ENCODE results near the gene KLK1. TPM values are rescaled to one million over a fixed set of nuclear protein-coding genes. Genes with fewer than 3 reads are reported as not detected.
"Not testable (repeated sequence)": the region's sequence is repeated elsewhere in the genome, so short reads cannot be mapped to it uniquely, and the experiment has no call there.

The KLK1 gene
- total RNA-seq, 4 donors from 2014 or later, result 1.0 to 1.4 (median 1.3) TPM; not detected in 1

DNA sequence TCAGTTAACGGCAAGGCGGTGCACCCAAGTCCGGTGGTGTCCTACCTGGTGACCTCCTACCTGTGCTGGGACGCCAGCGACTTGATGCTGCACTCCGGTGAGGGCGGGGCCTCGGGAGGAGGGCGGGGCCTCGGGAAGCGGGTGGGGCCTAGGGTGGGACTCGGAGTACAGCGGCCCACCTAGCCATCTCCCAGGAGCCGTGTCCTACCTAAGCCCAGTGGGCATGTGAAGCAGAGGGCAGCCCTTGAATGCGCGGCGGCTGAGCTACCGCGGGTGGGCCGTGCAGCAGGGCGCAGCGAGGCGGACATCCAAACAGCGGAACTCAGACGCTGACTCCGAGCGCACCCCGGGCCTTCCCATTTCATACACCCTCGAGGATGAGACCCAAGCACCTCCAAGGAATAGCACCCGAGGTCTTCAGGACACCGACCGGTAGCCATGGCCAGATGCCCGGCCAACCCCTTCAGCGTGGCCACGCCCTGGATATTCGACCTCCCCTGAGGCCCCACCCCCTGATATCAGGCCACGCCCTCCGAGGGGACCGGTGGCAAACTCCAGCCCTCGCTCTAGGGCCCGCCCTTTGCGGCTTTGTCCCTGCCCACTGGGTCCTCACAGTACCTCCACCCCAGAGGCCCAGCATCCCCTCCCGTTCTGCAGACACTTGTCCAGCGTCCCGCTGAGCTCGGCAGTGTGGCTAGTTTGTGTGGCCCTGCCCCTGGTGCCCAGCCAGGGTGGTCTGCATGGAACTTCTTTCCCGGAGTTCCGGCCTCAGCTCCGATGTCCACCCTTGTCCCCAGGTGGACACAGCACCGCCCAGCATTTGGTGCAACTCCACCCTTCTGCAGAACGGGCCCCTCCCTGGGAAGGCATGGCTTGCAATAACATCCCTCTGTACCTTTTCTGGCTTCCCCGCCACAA is 5.4 kb downstream of the KLK1 start:
- DNase-seq (ENCODE audit: low spot score) (no peak), ATAC-seq (ENCODE audit: low FRiP score) (no peak)
- TF ChIP-seq CTCF (IDR thresholded peaks at IDR 0.05), result no peak

GRCh38 chr19:50815439-50815838 is 8.1 kb downstream of the KLK1 start:
- ATAC-seq (ENCODE audit: low FRiP score) (no peak), DNase-seq (ENCODE audit: low spot score) (no peak)

GRCh38 chr19:50814883-50815282 is 8.7 kb downstream of the KLK1 start:
- no peak for ATAC-seq (ENCODE audit: low FRiP score)
- no peak for DNase-seq (ENCODE audit: low spot score)
- no peak for TF ChIP-seq CTCF (IDR thresholded peaks at IDR 0.05)

More at GRCh38 chr19:50815439-50815838, 8.1 kb downstream of the KLK1 start:
- no peak for TF ChIP-seq CTCF (IDR thresholded peaks at IDR 0.05)

DNA sequence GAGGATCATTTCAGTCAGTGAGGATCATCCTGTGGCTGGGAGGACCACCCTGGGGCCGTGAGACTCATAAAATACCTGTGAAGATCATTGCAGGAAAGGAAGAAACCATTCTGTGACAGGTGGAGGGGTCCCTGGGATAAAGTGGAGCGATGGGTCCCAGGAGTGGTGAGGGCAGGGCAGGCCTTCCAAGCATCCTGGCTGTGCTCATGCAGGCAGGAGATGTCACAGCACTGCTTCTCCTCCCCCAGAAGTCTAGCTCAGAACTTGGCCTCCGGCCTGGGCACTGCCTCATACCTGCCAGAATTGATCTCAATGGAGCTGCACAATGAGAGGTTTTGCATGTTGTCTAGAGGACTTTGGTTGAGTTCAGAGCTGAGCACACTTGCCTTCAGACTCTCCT is 11.1 kb downstream of the KLK1 start:
- ATAC-seq (ENCODE audit: low FRiP score), result no peak
- TF ChIP-seq CTCF (IDR thresholded peaks at IDR 0.05), result no peak
- no peak for DNase-seq (ENCODE audit: low spot score)

- not testable (repeated sequence) for ATAC-seq (ENCODE audit: low FRiP score); DNase-seq (ENCODE audit: low spot score)
Observed at GRCh38 chr19:50811622-50812238, 11.9 kb downstream of the KLK1 start.

- TF ChIP-seq CTCF (IDR thresholded peaks at IDR 0.05), result no peak
- DNase-seq (ENCODE audit: low spot score) (no peak), ATAC-seq (ENCODE audit: low FRiP score) (no peak)
Observed at GRCh38 chr19:50808856-50809255, 14.7 kb downstream of the KLK1 start.

GRCh38 chr19:50804420-50805272 is 18.9 kb downstream of the KLK1 start:
- ATAC-seq (ENCODE audit: low FRiP score) (peak; percentile 100), DNase-seq (ENCODE audit: low spot score) (peak; percentile 93)
- no peak for TF ChIP-seq CTCF (IDR thresholded peaks at IDR 0.05)

Data from omental fat pad (tissue), 4 donors.